GM11168 (cell line): ENCODE results near the gene EXT2.

Source experiments
- in situ Hi-C: fragments of 300-500 bp; cut with MboI; formaldehyde crosslinking; loops from one replicate; pipeline ENCODE4 v1.12.0; 2022; ENCODE audit warnings: low sequenced_read_pairs; ENCODE audit not compliant: unreplicated experiment

EXT2 gene

GRCh38 chr11:44127130-44127529, 31.7 kb downstream of the EXT2 start:
- in situ Hi-C loops = no loop called here

GRCh38 chr11:44128729-44129128, 33.3 kb downstream of the EXT2 start:
- in situ Hi-C loops = no loop called here

GRCh38 chr11:44130751-44131150, 35.3 kb downstream of the EXT2 start:
- in situ Hi-C loops = loop anchor here (10.0 kb wide), 1 partner anchor 634 kb away; no protein-coding TSS in a partner anchor

GRCh38 chr11:44133335-44133946, 38.0 kb downstream of the EXT2 start:
- in situ Hi-C loops = loop anchor here (10.0 kb wide), 1 partner anchor 631 kb away; no protein-coding TSS in a partner anchor

- in situ Hi-C loops = loop anchor here (5.0 to 10.0 kb wide), 2 partner anchors 63 to 630 kb away; no protein-coding TSS in a partner anchor
Measured at GRCh38 chr11:44134625-44135024, 39.1 kb downstream of the EXT2 start.

GRCh38 chr11:44136176-44136945, 40.9 kb downstream of the EXT2 start:
- in situ Hi-C loops = loop anchor here (5.0 to 10.0 kb wide), 2 partner anchors 61 to 628 kb away; no protein-coding TSS in a partner anchor

GRCh38 chr11:44137057-44137456, 41.6 kb downstream of the EXT2 start:
- in situ Hi-C loops = loop anchor here (5.0 to 10.0 kb wide), 2 partner anchors 60 to 628 kb away; no protein-coding TSS in a partner anchor

- in situ Hi-C loops = loop anchor here (5.0 to 10.0 kb wide), 2 partner anchors 59 to 627 kb away; no protein-coding TSS in a partner anchor
Measured at GRCh38 chr11:44138286-44138685, 42.8 kb downstream of the EXT2 start.

GRCh38 chr11:44138980-44139379, 43.5 kb downstream of the EXT2 start:
- in situ Hi-C loops = loop anchor here (5.0 to 10.0 kb wide), 2 partner anchors 58 to 626 kb away; no protein-coding TSS in a partner anchor

GRCh38 chr11:44139565-44140330, 44.3 kb downstream of the EXT2 start:
- in situ Hi-C loops = loop anchor here (5.0 to 10.0 kb wide), 2 partner anchors 58 to 625 kb away; no protein-coding TSS in a partner anchor

GRCh38 chr11:44140372-44140771, 44.9 kb downstream of the EXT2 start:
- in situ Hi-C loops = no loop called here

GRCh38 chr11:44140805-44141204, 45.3 kb downstream of the EXT2 start:
- in situ Hi-C loops = no loop called here

GRCh38 chr11:44143987-44144909, 48.8 kb downstream of the EXT2 start:
- in situ Hi-C loops = no loop called here

GRCh38 chr11:44145011-44145775, 49.7 kb downstream of the EXT2 start:
- in situ Hi-C loops = no loop called here

GRCh38 chr11:44146931-44147330, 51.5 kb downstream of the EXT2 start:
- in situ Hi-C loops = no loop called here

GRCh38 chr11:44147751-44148150, 52.3 kb downstream of the EXT2 start:
- in situ Hi-C loops = no loop called here

- in situ Hi-C loops = no loop called here
Measured at GRCh38 chr11:44149651-44150050, 54.2 kb downstream of the EXT2 start.

- in situ Hi-C loops = no loop called here
Measured at GRCh38 chr11:44150401-44150800, 54.9 kb downstream of the EXT2 start.

- in situ Hi-C loops = no loop called here
Measured at GRCh38 chr11:44157019-44157418, 61.5 kb downstream of the EXT2 start.
